Heart left ventricle (tissue), 16 donors: Measurements from ENCODE around the gene FNDC10. TPM values are rescaled to one million over a fixed set of nuclear protein-coding genes. Genes with fewer than 3 reads are reported as not detected.

Experiments used
- ATAC-seq, 4 donors: fragments of 200-7000 bp; cut with Tn5 transposase; one replicate each; pipeline ENCODE4 v1.9.1; 2020 to 2022; ENCODE audit warnings: moderate library complexity in 4 of 4, mild to moderate bottlenecking in 3 of 4, moderate number of reproducible peaks in 1 of 4
- DNase-seq, 5 donors: peaks; one replicate each; pipeline ENCODE4 v3.0.0-alpha.2; 2020
- H3K27ac ChIP-seq, 12 donors: fragments of 200-600 bp; sonication (generic) in 4 of 12; one replicate each; pipeline versions ENCODE4 v1.5.0 to v1.8.0; 2016 to 2022; ENCODE audit warnings: mild to moderate bottlenecking in 2 of 12
- H3K27me3 ChIP-seq, 9 donors: fragments of 200-600 bp; sonication (generic) in 2 of 9; one replicate each; pipeline versions ENCODE4 v1.5.1 to v1.8.0; 2016 to 2022; ENCODE audit warnings: mild to moderate bottlenecking in 3 of 9
- H3K36me3 ChIP-seq, 9 donors: fragments of 200-600 bp; sonication (generic) in 2 of 9; one replicate each; pipeline versions ENCODE4 v1.5.0 to v1.8.0; 2018 to 2022; ENCODE audit warnings: mild to moderate bottlenecking in 2 of 9
- H3K4me1 ChIP-seq, 12 donors: fragments of 200-600 bp; sonication (generic) in 4 of 12; one replicate each; pipeline versions ENCODE4 v1.5.0 to v1.8.0; 2016 to 2022; ENCODE audit warnings: mild to moderate bottlenecking in 3 of 12
- H3K4me3 ChIP-seq, 12 donors: fragments of 200-600 bp; sonication (generic) in 4 of 12; one replicate each; pipeline versions ENCODE4 v1.5.0 to v1.8.0; 2017 to 2022; ENCODE audit warnings: mild to moderate bottlenecking in 9 of 12, moderate library complexity in 4 of 12
- H3K9me3 ChIP-seq, 12 donors: fragments of 200-600 bp; sonication (generic) in 4 of 12; one replicate each; pipeline versions ENCODE4 v1.5.0 to v1.8.0; 2016 to 2022; ENCODE audit warnings: mild to moderate bottlenecking in 1 of 12
- POLR2A ChIP-seq, 2 donors: fragments of 450-650 bp; IDR thresholded peaks; one replicate each; pipeline ENCODE4 v1.6.1; 2017; ENCODE audit warnings: antibody characterized with exemption in 2 of 2, mild to moderate bottlenecking in 2 of 2, moderate library complexity in 2 of 2
- WGBS, 4 donors: extraction: QIAGEN DNeasy Blood & Tissue Kit in 2 of 4; methylation state at CpG; one replicate each; pipeline versions ENCODE4 v1.1.5 to v1.1.7; 2013 to 2018; 5-methylcytosine and 5-hydroxymethylcytosine counted together
- intact Hi-C, 10 donors: fragments of 100-400 bp; cut with DNase I; formaldehyde crosslinking; loops; one replicate each; pipeline versions ENCODE4 v1.11.1 to v1.14.2; 2022
- polyA plus RNA-seq, 2 donors: library from polyadenylated mRNA; stranded (reverse); fragments of 200-250 nt; gene quantifications; one replicate each; pipeline ENCODE4 v1.2.3, GENCODE V29; 2013
- total RNA-seq, 9 donors: library from RNA; depleted of rRNA in 2 of 9; stranded (reverse); fragments of >200 nt in 2 of 9; fragmentation: NEBNext Ultra II Directional in 3 of 9; extraction: Animal tissue kit (Norgen Biotek cat#: 25700) in 3 of 9; gene quantifications; one replicate each; pipeline versions ENCODE4 v1.1.0 to v1.2.4, GENCODE V29; 2016 to 2023
- TF ChIP-seq, protein P1 (sequence below), 12 donors: fragments of 200-600 bp; sonication (generic) in 4 of 12; IDR thresholded peaks; one replicate each; pipeline versions ENCODE4 v1.5.0 to v1.8.0; 2018 to 2022; ENCODE audit warnings: antibody characterized with exemption in 12 of 12, mild to moderate bottlenecking in 5 of 12
- donor health status: ischemic (EF 13 %, LVEDD 7.1; RV severe dilation, severe dysfunction).
- donor health status: healthy with polysubstance abuse.
- donor health status: DM: no; HTN: yes; CAD: no.
- donor health status: DM: no; HTN: no; CAD: no.
- donor health status: ischemic (EF 25% LVEDD 6.9; RV normal size, moderate dysfunction).
- donor health status: ischemic (EF 25% LVEDD 5.7; RV mildly dilated, moderate dysfunction).
- donor health status: healthy.
- donor health status: DM: yes; HTN: yes; CAD: no.
- donor health status: ischemic (EF 35%, LVEDD 5.7; RV mildly dilated, moderate dysfunction).
- donor health status: nonischemic (EF 11% LVEDD 7.7; RV severe dilation, severe dysfunction).
- donor health status: DM: yes; HTN: yes; CAD: no.
- donor health status: PGD.
- donor health status: ischemic (EF 29% LVEDD 5.4; RV normal size, mild dysfunction).
- donor health status: nonischemic (EF 23%, LVEDD 6.1; RV moderate dilation, normal function).

FNDC10 gene
- total and polyA plus RNA-seq, 11 donors, result 1.1 to 6.7 (median 3.6) TPM

DNA sequence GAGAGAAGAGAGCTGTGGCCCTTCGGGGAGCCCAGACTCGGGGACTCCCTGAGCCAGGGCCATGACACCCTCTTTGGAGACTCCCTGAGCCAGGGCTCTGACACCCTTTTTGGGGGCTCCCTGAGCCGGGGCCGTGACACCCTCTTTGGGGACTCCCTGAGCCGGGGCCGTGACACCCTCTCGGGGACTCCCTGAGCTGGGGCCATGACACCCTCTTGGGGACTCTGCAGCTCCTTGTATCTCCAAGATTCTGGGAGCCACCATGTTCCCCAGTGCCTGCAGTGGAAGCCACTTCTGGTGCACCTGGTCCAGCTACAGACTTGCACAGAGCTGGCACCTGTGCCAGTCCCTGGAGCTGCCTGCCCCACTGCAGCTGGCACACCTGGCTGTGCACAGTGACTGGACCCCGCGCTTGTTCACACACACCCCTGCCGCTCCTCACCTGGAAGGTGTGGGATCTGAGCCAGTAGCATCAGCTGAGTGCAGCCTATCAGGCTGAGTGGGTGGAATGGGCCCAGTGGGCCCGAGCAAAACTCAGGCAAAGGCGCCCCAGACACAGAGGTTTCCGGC lies 21.5 kb downstream of the FNDC10 start:
- Histone ChIP-seq H3K9me3 (no peaks in the 10 kb centered on the region), H3K36me3 (no peaks in the 10 kb centered on the region), H3K27ac (no peak overlapping the region), H3K4me1 (peaks cover 0 to 15% (median 3%) of the 10 kb centered on the region in 12 donors), H3K27me3 (peaks cover 0 to 14% (median 0%) of the 10 kb centered on the region in 9 donors), H3K4me3 (no peak overlapping the region)
- ATAC-seq, result no peak
- 86 to 89% (median 86%) methylated on average over 10 to 13 of the region's 13 CpGs for WGBS, 4 donors
- intact Hi-C loops, result loop anchor here in 2 of 10 donors (5.0 to 10.0 kb wide), 2 partner anchors 34 to 76 kb away; partner anchors contain the start of gene CDK11B (in 1 of the 2)
- TF ChIP-seq POLR2A (IDR thresholded peaks at IDR 0.05), result no peak
- TF ChIP-seq, protein P1, sequence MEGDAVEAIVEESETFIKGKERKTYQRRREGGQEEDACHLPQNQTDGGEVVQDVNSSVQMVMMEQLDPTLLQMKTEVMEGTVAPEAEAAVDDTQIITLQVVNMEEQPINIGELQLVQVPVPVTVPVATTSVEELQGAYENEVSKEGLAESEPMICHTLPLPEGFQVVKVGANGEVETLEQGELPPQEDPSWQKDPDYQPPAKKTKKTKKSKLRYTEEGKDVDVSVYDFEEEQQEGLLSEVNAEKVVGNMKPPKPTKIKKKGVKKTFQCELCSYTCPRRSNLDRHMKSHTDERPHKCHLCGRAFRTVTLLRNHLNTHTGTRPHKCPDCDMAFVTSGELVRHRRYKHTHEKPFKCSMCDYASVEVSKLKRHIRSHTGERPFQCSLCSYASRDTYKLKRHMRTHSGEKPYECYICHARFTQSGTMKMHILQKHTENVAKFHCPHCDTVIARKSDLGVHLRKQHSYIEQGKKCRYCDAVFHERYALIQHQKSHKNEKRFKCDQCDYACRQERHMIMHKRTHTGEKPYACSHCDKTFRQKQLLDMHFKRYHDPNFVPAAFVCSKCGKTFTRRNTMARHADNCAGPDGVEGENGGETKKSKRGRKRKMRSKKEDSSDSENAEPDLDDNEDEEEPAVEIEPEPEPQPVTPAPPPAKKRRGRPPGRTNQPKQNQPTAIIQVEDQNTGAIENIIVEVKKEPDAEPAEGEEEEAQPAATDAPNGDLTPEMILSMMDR (IDR thresholded peaks at IDR 0.05), result no peak
- DNase-seq, result no peak

DNA sequence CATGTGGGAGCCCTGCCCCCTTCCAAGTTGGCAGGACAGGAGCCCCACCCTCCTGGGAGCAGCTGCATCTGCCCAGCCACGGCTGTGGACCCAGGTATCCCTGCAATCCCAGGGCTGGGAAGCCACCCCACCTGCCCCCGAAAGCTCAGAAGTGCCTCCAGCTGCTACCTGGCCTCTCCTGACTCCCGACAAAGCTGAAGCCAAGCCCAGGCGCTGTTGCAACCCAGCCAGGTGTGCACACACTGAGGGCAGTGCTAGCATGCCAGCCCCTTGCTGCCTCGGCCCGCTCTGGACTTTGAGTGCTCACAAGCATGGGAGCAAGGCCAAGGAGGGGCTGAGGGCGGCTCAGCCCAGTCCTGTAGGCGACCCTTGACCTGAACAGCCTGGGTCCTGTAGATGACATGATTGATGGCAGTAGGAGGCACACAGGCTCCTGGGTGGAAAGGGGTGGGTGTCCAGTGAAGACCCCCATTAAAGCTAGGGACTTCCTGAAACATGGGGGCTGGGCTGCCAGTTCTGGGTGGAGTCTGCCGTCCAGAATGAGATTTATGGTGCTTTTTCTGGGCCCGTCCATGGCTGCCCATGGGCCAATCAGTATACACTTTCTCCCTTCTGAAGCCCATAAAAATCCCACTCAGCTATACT lies 22.4 kb downstream of the FNDC10 start:
- 60 to 71% (median 65%) methylated on average over 7 to 10 of the region's 10 CpGs for WGBS, 4 donors
- no peak for DNase-seq
- ATAC-seq, result no peak
- H3K4me1 ChIP-seq, result peaks cover 0 to 25% (median 13%) of the 10 kb centered on the region in 12 donors
- H3K4me3 ChIP-seq, result no peak overlapping the region
- TF ChIP-seq, protein P1 (IDR thresholded peaks at IDR 0.05), result no peak
- no peak for TF ChIP-seq POLR2A (IDR thresholded peaks at IDR 0.05)
- H3K36me3 ChIP-seq, result peaks cover 0 to 1% (median 0%) of the 10 kb centered on the region in 9 donors
- intact Hi-C loops, result loop anchor here in 2 of 10 donors (5.0 to 10.0 kb wide), 2 partner anchors 35 to 77 kb away; partner anchors contain the start of gene CDK11B (in 1 of the 2)
- peaks cover 0 to 14% (median 0%) of the 10 kb centered on the region in 9 donors for H3K27me3 ChIP-seq
- H3K27ac ChIP-seq, result no peak overlapping the region
- H3K9me3 ChIP-seq, result no peaks in the 10 kb centered on the region

DNA sequence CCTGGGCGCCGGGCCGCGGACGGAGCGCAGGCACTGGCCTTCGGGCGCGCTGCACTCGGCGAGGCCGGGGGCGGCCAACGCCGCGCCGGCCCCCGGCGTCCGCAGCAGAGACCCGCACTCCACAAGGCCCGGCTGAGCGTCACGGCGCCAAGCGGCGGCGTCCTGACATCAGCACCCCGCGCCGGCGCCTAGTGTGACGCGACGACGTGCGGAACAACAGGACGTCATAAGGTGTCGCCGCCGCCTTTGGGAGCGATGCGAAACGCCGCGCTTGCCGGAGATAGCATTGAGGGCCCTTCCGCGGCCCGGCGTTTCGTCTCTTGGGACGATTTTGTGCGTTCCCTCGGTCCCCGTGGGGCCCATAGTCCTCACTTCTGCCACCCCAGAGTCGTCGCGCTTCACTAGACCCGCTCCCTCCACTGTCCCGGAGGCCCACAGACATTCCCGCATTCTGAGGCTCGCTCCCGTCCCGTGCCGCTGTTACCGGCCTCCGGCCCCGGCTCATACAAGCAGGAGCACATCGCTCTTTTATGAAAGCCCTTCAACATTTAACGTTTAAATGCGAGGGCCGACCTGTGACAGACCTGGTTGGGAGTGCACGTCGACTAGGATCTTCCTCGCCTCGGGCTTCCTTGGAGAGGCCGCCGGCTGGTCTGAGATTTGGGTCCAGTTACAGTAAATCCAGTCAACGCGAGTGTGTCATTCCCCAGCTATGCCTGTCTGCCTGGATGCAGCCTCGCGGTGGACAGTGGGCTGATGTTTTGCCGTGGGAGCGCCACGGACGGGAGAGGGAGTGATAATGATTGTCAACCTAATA lies 25.0 kb downstream of the FNDC10 start, which contains the start of gene SSU72:
Gene SSU72 (minus strand): TSS at position 143 of the 817 bp plus-strand sequence. CDS start 306 bp downstream, outside the sequence.
- H3K4me3 ChIP-seq, result peak within 1 kb of the TSS; percentile 73 to 100 (median 99)
- peaks cover 0 to 4% (median 0%) of the 10 kb centered on the region in 9 donors for H3K27me3 ChIP-seq
- DNase-seq (peak; percentile 93 to 96 (median 94)), ATAC-seq (peak; percentile 91 to 96 (median 95))
- intact Hi-C loops, result loop anchor here in 5 of 10 donors (1.0 to 10.0 kb wide), 4 partner anchors 37 to 80 kb away; partner anchors contain the start of genes MIB2 (in 4 of the 5) and CDK11B (in 1 of the 5)
- TF ChIP-seq POLR2A (IDR thresholded peaks at IDR 0.05), result peak; percentile 41 to 79
- TF ChIP-seq, protein P1 (IDR thresholded peaks at IDR 0.05), result no peak
- peak within 1 kb of the TSS; percentile 90 to 100 (median 98) for H3K27ac ChIP-seq
- H3K9me3 ChIP-seq, result no peaks in the 10 kb centered on the region
- peaks cover 0 to 41% (median 22%) of the 10 kb centered on the region in 12 donors for H3K4me1 ChIP-seq
- H3K36me3 ChIP-seq, result peaks cover 0 to 22% (median 9%) of the 10 kb centered on the region in 9 donors
- 0 to 1% (median 0%) methylated on average over 37 to 87 of the region's 87 CpGs for WGBS, 4 donors
